Panc1 (cell line): ENCODE results near the gene PDE4B. TPM values are rescaled to one million over a fixed set of nuclear protein-coding genes. Genes with fewer than 3 reads are reported as not detected.
A peak's percentile ranks its signal among the peaks of the same experiment; 100 is the strongest.

Experiments used
- ATAC-seq: fragments of 200-7000 bp; cut with Tn5 transposase; 2 replicates; pipeline ENCODE4 v1.9.1; 2020; ENCODE audit warnings: mild to moderate bottlenecking, moderate library complexity
- BruUV-seq: library from RNA; stranded (reverse); fragments of 400-500 nt; replicated peaks from 2 replicates; lab custom pipeline; 2021; lab: Mats Ljungman, UMichigan
- CTCF ChIA-PET: fragments of 300-600 bp; sonication (Branson Sonifier 250); formaldehyde crosslinking; loops from one replicate; lab custom pipeline; 2022; ENCODE audit warnings: antibody characterized with exemption; lab: Charles Lee
- POLR2A ChIA-PET: fragments of 300-600 bp; sonication (Branson Sonifier 250); formaldehyde crosslinking; loops from one replicate; lab custom pipeline; 2022; ENCODE audit warnings: antibody characterized with exemption; lab: Charles Lee
- DNase-seq: peaks from one replicate; pipeline ENCODE4 v3.0.0-alpha.2; 2010; ENCODE audit warnings: low read depth, low spot score
- H3K27ac ChIP-seq: 2 replicates; pipeline ENCODE4 v1.5.1; 2011; ENCODE audit warnings: mild to moderate bottlenecking, low read length, inconsistent platforms
- H3K27me3 ChIP-seq: fragments of 200-500 bp; sonication (Bioruptor generic); 2 replicates; pipeline ENCODE4 v1.6.0; 2014; ENCODE audit warnings: low read length, inconsistent platforms; ENCODE audit not compliant: control insufficient read depth, insufficient read depth
- H3K36me3 ChIP-seq: fragments of 200-500 bp; sonication (Bioruptor generic); 2 replicates; pipeline ENCODE4 v1.5.1; 2014; ENCODE audit warnings: inconsistent platforms, mild to moderate bottlenecking, low read length, moderate library complexity; ENCODE audit not compliant: control insufficient read depth, insufficient read depth
- H3K4me1 ChIP-seq: 2 replicates; pipeline ENCODE4 v1.5.1; 2011; ENCODE audit warnings: inconsistent platforms, mild to moderate bottlenecking, low read length, moderate library complexity; ENCODE audit not compliant: control insufficient read depth, insufficient read depth
- H3K4me3 ChIP-seq, 2 experiments: 2 replicates each; pipeline ENCODE4 v1.5.1; 2011 to 2012; ENCODE audit warnings: low read depth in 2 of 2, low read length in 2 of 2, mild to moderate bottlenecking in 2 of 2, inconsistent platforms in 1 of 2, moderate library complexity in 1 of 2
- H3K9me3 ChIP-seq: fragments of 200-500 bp; sonication (Bioruptor generic); 2 replicates; pipeline ENCODE4 v1.5.1; 2014; ENCODE audit warnings: low read depth, mild to moderate bottlenecking, inconsistent platforms, low read length, moderate library complexity; ENCODE audit not compliant: control insufficient read depth, insufficient read depth
- CTCF ChIP-seq: fragments of 450-650 bp; IDR thresholded peaks from 2 replicates; pipeline ENCODE4 v1.5.1; 2017; ENCODE audit warnings: mild to moderate bottlenecking
- POLR2AphosphoS5 ChIP-seq: IDR thresholded peaks from 2 replicates; pipeline ENCODE4 v1.6.1; 2012; ENCODE audit warnings: mild to moderate bottlenecking, low read depth, low read length, moderate library complexity
- REST ChIP-seq, 2 experiments: IDR thresholded peaks; 2 replicates each; pipeline ENCODE4 v1.6.1; 2011 to 2012; ENCODE audit warnings: low read depth in 2 of 2, control low read depth in 1 of 2, low read length in 1 of 2, mild to moderate bottlenecking in 1 of 2, moderate library complexity in 1 of 2; ENCODE audit not compliant: insufficient read depth in 1 of 2
- SIN3A ChIP-seq: IDR thresholded peaks from 2 replicates; pipeline ENCODE4 v1.6.1; 2012; ENCODE audit warnings: low read depth, mild to moderate bottlenecking, low read length, moderate library complexity, borderline replicate concordance; ENCODE audit not compliant: insufficient read depth
- TCF7L2 ChIP-seq: IDR thresholded peaks from 2 replicates; pipeline ENCODE4 v1.6.1; 2011; ENCODE audit warnings: mild to moderate bottlenecking, low read depth, low read length, inconsistent platforms
- in situ Hi-C: cut with HindIII; loops from 2 replicates; pipeline ENCODE4 v1.10.0; 2016; ENCODE audit warnings: low sequenced_read_pairs, low pct_unique_long_range_greater_than_20kb
- intact Hi-C: fragments of 100-400 bp; cut with micrococcal nuclease; formaldehyde crosslinking; loops from one replicate; pipeline ENCODE4 v1.10.0; 2022; ENCODE audit not compliant: unreplicated experiment
- total RNA-seq: library from RNA; stranded (reverse); gene quantifications from one replicate; pipeline ENCODE4 v1.2.1, GENCODE V29; 2021; ENCODE audit not compliant: unreplicated experiment

The PDE4B gene
- total RNA-seq, 1 experiment from 2014 or later, result 0.26 TPM

GRCh38 chr1:65958561-65959350, 166.1 kb downstream of the PDE4B start:
- CTCF ChIA-PET, result interaction anchor here (0.8 to 1.7 kb wide), 3 partner anchors 283 to 488 kb away, joined by 3 to 7 read pairs (median 4); no protein-coding TSS in a partner anchor

GRCh38 chr1:65959896-65960567, 167.3 kb downstream of the PDE4B start:
- in situ Hi-C loops (no loop called here), intact Hi-C loops (loop anchor here (1.0 kb wide), 2 partner anchors 282 to 486 kb away; no protein-coding TSS in a partner anchor)
- no peaks in the 10 kb centered on the region for H3K27me3 ChIP-seq
- H3K36me3 ChIP-seq, result no peaks in the 10 kb centered on the region
- DNase-seq (no peak), ATAC-seq (no peak)
- no peak overlapping the region for H3K4me3 ChIP-seq
- no TSS peak for BruUV-seq
- TF ChIP-seq REST (IDR thresholded peaks at IDR 0.05; ENCODE audit: insufficient read depth in 1 of 2, low read depth in 2 of 2, low read length in 1 of 2), result no peak
- TF ChIP-seq CTCF, result no peak
- no peak for TF ChIP-seq POLR2AphosphoS5
- no peak for TF ChIP-seq TCF7L2
- no peak for TF ChIP-seq SIN3A
- ChIA-PET POLR2A (no interaction called here), CTCF (interaction anchor here (1.7 kb wide), 1 partner anchor 282 kb away, joined by 7 read pairs; no protein-coding TSS in a partner anchor)
- no peaks in the 10 kb centered on the region for H3K9me3 ChIP-seq
- H3K27ac ChIP-seq, result no peak overlapping the region
- H3K4me1 ChIP-seq, result no peaks in the 10 kb centered on the region

More at GRCh38 chr1:65958561-65959350, 166.1 kb downstream of the PDE4B start:
- DNase-seq (peak; percentile 18), ATAC-seq (peak; percentile 88)
- BruUV-seq, result no TSS peak
- no peak for TF ChIP-seq POLR2AphosphoS5
- TF ChIP-seq CTCF, result peak; percentile 68; the same call in 1 of the 2 replicates
- TF ChIP-seq TCF7L2, result no peak
- in situ Hi-C loops (no loop called here), intact Hi-C loops (loop anchor here (1.0 kb wide), 2 partner anchors 284 to 488 kb away; no protein-coding TSS in a partner anchor)
- H3K9me3 ChIP-seq, result no peaks in the 10 kb centered on the region
- no peak overlapping the region for H3K27ac ChIP-seq
- POLR2A ChIA-PET, result no interaction called here
- H3K4me1 ChIP-seq, result no peaks in the 10 kb centered on the region
- no peak overlapping the region for H3K4me3 ChIP-seq
- no peaks in the 10 kb centered on the region for H3K36me3 ChIP-seq
- H3K27me3 ChIP-seq, result no peaks in the 10 kb centered on the region; the same call in 1 of the 2 replicates
